GM12891 (cell line): Measurements from ENCODE around the gene CARD19.

ENCODE experiments used
- POLR2A ChIP-seq: IDR thresholded peaks from 2 replicates; pipeline ENCODE4 v1.6.1; 2011; ENCODE audit warnings: low read depth, low read length, control low read depth
- POLR2AphosphoS5 ChIP-seq: IDR thresholded peaks from 2 replicates; pipeline ENCODE4 v1.6.1; 2011; ENCODE audit warnings: low read depth, low read length, control low read depth
- SPI1 ChIP-seq: IDR thresholded peaks from 2 replicates; pipeline ENCODE4 v1.6.1; 2011; ENCODE audit warnings: low read depth, low read length, control low read depth
- TAF1 ChIP-seq: IDR thresholded peaks from 2 replicates; pipeline ENCODE4 v1.6.1; 2011; ENCODE audit warnings: low read depth, low read length, control low read depth

- TF ChIP-seq POLR2A, result no peak
- TF ChIP-seq POLR2AphosphoS5, result no peak
- TF ChIP-seq TAF1, result no peak
- TF ChIP-seq SPI1, result no peak
Measured at GRCh38 chr9:93129691-93130500, 33.9 kb downstream of the CARD19 start.
